Fibroblast of villous mesenchyme (primary cell): ENCODE data around the gene PRDM16. TPM values are rescaled to one million over a fixed set of nuclear protein-coding genes. Genes with fewer than 3 reads are reported as not detected.

ENCODE experiments used
- DNase-seq: peaks from one replicate; pipeline ENCODE4 v3.0.0-alpha.2; 2010; ENCODE audit warnings: low read depth
- H3K4me3 ChIP-seq: 2 replicates; pipeline ENCODE4 v1.5.1; 2011; ENCODE audit warnings: low read depth, mild to moderate bottlenecking, low read length
- total RNA-seq: library from RNA; depleted of rRNA; stranded (reverse); fragments of >200 nt; gene quantifications from 2 replicates; pipeline ENCODE4 v1.2.3, GENCODE V29; 2012
- TF ChIP-seq, protein P1 (sequence below): IDR thresholded peaks from 2 replicates; pipeline ENCODE4 v1.5.1; 2012; ENCODE audit warnings: low read depth, mild to moderate bottlenecking, low read length; ENCODE audit not compliant: insufficient read depth

The PRDM16 gene
- total RNA-seq, 1 donor, result 1.7 TPM

DNA sequence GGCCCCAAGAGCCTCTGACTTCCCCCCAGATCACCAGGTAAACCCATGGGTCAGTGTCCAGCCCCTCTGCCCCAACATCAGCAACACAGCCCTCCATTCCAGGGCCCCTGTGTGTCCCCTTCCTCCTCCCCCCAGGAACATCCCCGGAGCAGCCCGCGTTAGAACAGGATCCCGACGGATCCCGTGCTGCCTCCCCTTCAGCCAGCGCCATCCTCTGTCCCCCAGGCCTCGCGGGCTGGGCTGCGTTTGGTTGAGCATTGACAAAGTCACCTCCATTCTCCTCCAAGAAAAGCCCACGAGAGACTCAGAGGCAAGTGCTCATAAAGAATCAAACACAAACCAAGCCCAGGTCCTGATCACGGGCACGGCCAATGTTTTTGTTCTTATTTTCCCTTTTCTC, 225.4 kb downstream of the PRDM16 start:
- TF ChIP-seq, protein P1, sequence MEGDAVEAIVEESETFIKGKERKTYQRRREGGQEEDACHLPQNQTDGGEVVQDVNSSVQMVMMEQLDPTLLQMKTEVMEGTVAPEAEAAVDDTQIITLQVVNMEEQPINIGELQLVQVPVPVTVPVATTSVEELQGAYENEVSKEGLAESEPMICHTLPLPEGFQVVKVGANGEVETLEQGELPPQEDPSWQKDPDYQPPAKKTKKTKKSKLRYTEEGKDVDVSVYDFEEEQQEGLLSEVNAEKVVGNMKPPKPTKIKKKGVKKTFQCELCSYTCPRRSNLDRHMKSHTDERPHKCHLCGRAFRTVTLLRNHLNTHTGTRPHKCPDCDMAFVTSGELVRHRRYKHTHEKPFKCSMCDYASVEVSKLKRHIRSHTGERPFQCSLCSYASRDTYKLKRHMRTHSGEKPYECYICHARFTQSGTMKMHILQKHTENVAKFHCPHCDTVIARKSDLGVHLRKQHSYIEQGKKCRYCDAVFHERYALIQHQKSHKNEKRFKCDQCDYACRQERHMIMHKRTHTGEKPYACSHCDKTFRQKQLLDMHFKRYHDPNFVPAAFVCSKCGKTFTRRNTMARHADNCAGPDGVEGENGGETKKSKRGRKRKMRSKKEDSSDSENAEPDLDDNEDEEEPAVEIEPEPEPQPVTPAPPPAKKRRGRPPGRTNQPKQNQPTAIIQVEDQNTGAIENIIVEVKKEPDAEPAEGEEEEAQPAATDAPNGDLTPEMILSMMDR, result no peak
- DNase-seq, result no peak
- H3K4me3 ChIP-seq, result no peak overlapping the region

DNA sequence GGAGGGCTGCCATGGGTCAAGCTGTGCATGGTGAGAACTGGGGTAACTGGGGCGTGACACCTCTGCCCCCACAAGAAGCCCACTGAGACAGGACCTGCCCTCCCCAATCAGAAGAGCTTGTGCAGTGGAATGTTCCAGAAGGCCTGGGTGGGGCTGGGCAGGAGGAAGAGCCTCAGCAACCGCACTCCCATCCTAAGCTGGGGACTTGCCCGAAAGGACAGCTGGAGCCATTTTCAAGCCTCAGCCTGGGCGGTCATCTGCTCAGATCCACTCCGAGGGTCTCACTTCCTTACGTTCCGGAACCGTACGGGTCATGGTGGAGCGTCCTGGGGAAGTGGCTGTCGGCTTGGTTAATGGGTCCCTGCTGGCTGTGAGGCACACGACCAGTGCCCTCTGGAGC, 226.8 kb downstream of the PRDM16 start:
- H3K4me3 ChIP-seq, result no peak overlapping the region
- no peak for DNase-seq
- TF ChIP-seq, protein P1, result no peak

DNA sequence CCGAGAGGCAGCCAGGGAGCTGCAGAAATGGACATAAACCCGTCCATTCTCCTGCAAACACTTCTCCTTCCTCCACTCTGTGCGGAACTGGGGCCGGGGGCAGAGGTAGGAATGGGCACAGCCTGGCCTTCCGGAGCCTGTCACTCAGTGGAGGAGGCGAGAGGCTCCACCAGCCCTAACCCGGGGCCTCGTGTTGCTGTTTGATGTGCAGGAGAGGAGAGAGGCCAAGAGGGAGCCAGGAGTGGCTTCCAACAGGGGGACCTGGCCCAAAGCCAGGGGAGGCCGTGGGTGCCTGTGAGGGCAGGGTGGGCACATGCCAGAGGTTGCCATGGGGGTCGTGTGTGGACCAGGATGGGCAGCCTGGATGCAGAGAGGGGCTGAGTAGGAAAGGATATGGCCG, 227.3 kb downstream of the PRDM16 start:
- no peak overlapping the region for H3K4me3 ChIP-seq
- no peak for DNase-seq
- TF ChIP-seq, protein P1, result no peak

DNA sequence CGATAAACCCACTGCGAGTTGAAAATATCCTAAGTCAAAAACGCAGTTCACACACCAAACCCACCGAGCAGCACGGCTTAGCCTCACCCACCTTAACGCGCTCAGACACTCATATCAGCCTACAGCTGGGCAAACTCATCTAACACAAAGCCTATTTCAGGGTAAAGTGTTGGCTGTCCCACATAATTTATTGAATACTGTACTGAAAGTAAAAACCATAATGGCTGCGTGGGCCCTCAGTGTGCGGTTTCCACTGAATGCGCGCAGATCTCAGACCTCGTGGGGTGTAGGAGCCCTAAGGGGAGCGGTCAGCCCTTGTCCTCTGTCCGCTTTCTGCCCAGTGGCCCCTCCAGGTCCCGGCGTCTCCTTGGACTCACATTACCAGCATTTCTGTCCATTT, 227.8 kb downstream of the PRDM16 start:
- TF ChIP-seq, protein P1, result no peak
- no peak for DNase-seq
- no peak overlapping the region for H3K4me3 ChIP-seq

DNA sequence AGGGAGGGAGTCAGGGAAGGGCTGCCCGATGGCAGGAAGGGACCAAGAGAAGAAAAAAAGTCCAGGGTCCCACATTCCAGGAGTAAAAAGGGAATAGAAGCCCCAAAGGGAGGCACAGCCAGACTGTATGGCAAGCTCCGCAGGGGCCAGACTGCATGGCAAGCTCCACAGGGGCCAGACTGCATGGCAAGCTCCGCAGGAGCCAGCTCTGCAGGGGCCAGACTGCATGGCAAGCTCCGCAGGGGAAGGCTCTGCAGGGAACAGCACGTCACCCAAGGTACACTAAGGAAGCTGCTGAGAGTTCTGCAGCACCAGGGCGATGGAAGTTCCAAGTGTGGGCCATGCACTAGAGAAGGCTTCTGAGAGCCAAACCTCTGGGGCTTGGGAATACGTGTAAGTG, 228.8 kb downstream of the PRDM16 start:
- no peak for DNase-seq
- TF ChIP-seq, protein P1, result no peak

DNA sequence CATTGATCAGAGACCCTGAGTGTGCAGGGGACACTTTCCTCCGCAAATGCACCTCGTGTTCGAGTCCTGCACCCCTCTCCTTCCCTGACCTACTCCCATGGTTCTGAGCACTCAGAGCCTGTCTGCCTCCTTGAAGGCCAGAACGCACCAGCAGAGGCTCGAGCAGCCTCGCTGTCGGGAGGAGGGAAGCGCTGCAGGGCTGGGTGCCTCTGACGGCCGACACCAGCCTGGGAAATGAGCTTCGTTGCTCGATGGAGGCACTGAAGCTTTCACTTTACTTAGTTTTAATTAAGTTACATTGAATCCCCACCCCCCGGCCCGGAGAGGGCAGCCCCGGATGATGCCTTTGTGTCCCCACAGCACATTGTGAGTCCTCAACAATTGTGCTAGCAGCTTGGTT, 229.2 kb downstream of the PRDM16 start:
- no peak for DNase-seq
- TF ChIP-seq, protein P1, result no peak
- H3K4me3 ChIP-seq, result no peak overlapping the region

More for the DNA sequence above, 228.8 kb downstream of the PRDM16 start:
- H3K4me3 ChIP-seq, result no peak overlapping the region

DNA sequence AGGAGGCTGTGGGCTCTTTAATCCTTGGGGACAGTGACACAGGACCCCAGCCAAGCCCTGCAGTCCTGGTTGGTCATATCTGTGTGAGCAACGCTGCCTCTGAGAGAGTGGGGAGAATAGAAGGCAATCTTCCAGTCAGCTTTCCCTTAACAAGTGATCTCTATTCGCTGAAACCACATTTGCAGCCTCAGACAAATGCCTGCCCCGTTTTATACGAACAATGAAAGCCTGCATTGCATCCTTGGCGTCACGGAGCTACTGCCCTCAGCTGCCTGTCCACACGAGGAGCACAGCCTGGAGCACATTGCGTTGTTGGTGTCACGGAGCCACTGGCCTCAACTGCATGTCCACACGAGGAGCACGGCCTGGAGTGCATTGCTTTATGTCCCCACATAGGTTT, 235.2 kb downstream of the PRDM16 start:
- TF ChIP-seq, protein P1, result no peak
- no peak overlapping the region for H3K4me3 ChIP-seq
- no peak for DNase-seq
